Fibroblast of pulmonary artery (primary cell): Measurements from ENCODE around the gene ABTB2.

Experiments used
- DNase-seq: peaks from one replicate; pipeline ENCODE4 v3.0.0-alpha.2; 2010; ENCODE audit warnings: low read depth
- H3K4me3 ChIP-seq: replicated peaks from 2 replicates; pipeline ENCODE4 v1.5.1; 2011; ENCODE audit warnings: low read depth, mild to moderate bottlenecking, control low read depth, low read length, moderate library complexity
- TF ChIP-seq, protein P1 (sequence below): IDR thresholded peaks from 2 replicates; pipeline ENCODE4 v1.5.1; 2011; ENCODE audit warnings: mild to moderate bottlenecking, control low read depth, low read length, inconsistent platforms; ENCODE audit errors: missing control alignments

Gene ABTB2

DNA sequence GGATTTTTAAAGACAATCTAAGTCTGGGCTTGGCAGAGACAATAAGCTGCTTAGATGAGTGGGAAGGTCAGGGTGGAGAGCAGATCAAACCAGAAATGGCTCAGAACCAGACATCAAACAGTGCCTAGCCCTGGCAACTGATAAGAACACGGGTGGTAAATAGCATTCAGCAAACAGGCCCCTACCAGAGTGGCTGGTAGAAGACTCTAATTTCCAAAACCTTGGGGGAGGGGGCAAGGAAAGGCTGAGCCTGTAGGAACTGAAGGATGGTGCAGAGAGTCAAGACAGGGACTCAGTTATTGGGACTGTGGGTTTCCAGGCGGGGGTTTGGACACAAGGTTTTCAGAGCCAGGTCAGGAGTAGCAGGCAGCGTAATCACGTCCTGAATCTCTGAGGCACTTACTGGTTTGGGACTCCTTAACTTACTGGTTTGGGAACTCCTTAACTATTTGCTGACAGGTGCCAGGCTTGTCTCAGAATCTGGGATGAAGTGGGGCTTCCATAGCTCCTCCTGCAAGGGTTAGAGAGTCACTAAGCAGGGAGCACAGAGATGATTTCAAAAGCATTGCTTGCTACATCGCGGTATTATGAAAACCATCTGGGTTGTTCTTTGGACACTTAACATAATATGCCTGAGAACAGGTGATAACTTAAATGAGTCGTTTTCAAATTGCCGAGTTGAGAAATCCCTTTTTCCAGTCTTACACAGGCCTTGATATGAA is 5.7 kb upstream of the ABTB2 start:
- H3K4me3 ChIP-seq, result no peak overlapping the region
- TF ChIP-seq, protein P1, sequence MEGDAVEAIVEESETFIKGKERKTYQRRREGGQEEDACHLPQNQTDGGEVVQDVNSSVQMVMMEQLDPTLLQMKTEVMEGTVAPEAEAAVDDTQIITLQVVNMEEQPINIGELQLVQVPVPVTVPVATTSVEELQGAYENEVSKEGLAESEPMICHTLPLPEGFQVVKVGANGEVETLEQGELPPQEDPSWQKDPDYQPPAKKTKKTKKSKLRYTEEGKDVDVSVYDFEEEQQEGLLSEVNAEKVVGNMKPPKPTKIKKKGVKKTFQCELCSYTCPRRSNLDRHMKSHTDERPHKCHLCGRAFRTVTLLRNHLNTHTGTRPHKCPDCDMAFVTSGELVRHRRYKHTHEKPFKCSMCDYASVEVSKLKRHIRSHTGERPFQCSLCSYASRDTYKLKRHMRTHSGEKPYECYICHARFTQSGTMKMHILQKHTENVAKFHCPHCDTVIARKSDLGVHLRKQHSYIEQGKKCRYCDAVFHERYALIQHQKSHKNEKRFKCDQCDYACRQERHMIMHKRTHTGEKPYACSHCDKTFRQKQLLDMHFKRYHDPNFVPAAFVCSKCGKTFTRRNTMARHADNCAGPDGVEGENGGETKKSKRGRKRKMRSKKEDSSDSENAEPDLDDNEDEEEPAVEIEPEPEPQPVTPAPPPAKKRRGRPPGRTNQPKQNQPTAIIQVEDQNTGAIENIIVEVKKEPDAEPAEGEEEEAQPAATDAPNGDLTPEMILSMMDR, result no peak
- no peak for DNase-seq

DNA sequence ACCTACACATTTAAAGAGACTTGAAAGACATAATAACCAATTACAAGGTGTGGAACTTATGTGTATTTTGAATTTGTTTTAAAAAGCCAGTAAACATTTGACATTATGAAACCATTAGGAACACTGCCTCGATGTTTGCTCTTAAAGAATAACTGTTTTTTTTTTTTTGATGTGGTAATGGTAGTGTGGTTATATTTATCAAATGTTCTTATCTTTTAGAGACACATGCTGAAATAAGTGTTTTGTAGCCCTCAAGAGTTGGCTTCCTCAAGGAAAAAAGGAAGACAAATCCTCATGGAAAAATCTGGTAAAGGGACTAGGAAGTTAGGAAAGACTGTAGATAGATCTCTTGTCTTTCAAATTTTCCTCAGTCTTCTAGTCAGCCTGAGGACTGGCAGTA is 2.2 kb upstream of the ABTB2 start:
- TF ChIP-seq, protein P1, result no peak
- DNase-seq, result no peak
- no peak overlapping the region for H3K4me3 ChIP-seq

GRCh38 chr11:34359548-34359891 is 1.7 kb upstream of the ABTB2 start:
- DNase-seq, result no peak
- TF ChIP-seq, protein P1, result no peak
- peak overlapping the region; percentile 59 for H3K4me3 ChIP-seq

DNA sequence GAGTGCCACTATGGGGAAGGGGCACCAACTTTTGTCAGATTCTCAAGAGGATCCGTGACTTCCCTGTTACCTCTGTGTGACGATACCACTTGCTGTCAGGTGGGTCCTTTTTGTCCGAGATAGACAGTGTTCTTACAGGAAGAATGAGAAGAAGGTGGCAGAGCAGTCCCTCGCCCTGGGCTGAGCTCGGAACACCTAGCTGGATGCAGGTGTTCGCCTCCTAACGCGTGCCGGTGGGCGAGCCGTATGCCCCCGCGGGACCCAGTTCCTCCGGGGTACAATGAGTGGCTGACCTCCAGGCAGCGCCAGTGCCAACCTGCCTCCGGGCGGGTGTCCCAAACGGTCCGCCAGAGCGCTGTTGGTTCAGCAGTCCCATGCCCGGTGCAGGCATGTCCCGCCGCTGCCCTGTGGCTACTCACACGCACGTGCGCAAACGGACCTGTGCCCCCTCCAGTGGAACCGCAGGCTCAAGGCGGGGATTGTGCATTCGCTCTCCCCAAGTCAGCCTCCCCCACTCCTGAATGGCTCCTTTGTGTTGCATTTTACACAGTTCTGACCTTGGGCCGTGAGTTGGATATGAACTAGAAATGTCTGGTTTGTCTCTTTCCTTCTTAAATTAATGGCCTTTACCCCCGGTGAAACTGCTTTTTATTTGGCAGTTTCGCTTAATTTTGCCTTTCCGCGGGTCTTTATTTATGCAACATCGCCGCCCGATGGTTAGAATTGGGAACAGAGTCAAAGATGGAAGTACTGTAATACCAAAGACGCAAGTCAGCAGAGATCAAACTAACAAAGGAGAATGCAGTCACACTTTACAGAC is 1.1 kb upstream of the ABTB2 start:
- TF ChIP-seq, protein P1, result peak; percentile 65
- peak overlapping the region; percentile 59 for H3K4me3 ChIP-seq
- DNase-seq, result peak; percentile 84

GRCh38 chr11:34358258-34358727 is 483 bp upstream of the ABTB2 start:
- peak; percentile 70 for DNase-seq
- peak overlapping the region; percentile 59 for H3K4me3 ChIP-seq
- TF ChIP-seq, protein P1, result no peak

DNA sequence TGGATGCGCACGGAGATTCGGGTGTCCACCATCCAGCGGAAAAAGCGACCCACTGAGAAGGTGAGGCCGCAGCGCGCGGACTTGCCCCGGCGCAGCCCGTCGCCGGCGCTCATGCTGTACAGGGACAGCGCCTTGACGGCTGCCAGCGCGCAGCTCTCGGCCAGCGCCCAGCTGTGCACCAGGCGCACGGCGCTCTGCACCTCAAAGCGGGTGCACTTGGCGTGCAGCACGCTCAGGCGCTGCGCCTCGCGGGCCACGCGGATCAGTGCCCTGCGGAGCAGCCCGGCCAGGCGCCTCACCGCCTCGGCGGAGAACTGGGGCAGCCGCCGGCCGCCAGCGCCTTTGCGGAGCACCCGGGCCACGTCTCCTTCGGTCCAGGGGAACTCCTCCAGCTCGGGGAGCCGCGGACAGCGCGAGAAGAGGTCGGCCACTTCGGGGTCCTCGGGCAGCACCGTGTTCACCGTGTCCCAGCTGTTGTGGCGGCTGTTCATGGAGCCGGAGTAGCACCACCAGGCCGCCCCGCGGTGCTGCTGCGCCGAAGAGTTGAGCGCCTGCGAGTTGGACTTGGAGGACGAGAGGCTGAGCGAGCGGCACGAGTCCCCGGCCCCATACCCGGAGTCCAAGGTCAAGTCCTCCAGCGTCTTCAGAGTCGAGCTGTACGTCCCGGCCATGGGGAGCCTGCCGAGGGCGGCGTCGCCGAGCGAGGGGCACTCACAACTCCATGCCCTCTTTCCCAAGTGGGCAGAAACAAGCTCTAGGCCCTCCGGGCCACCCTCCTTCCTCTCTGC is 703 bp downstream of the ABTB2 start:
- H3K4me3 ChIP-seq, result peak overlapping the region; percentile 71
- TF ChIP-seq, protein P1, result no peak
- DNase-seq, result peak; percentile 67
